ENCODE measurements around the gene TDRD9.

The TDRD9 gene

DNA sequence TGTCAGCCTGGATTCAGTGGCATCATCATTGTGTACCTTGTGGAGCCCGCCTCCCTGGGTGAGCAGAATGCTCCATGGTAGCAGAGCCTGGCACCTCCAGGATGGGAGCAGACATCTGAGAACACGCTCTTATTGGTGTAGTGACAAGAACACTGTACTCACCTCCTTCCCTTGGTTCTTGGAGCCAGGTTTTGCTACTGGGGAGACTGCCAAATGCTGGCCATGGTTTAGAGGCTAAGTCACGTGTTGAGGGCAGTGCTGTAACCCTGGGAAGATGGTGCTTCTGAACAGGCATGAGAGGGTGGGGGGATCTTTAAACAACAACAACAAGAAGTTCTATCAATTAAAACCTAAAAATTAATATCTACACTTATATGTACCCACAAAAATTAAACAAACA lies 109.6 kb downstream of the TDRD9 start:
- no peak for DNase-seq

DNA sequence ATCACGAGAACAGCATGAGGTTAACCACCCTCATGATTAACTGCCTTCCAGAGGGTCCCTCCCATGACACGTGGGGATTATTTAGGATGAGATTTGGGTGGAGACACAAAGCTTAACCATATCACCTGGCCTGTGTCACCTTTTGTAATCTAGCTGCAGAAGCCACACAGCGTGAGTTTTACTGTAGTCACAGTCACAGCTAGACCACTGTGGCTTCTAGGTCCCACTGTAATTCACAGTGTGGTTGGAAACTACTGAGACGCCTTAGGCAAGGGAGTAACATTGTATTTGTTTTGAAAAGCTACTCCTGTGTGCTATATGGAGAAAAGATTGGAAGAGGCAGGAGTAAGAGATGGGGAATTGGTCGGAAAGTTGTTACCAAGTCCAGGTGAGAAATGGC lies 111.0 kb downstream of the TDRD9 start:
- no peak for DNase-seq

DNA sequence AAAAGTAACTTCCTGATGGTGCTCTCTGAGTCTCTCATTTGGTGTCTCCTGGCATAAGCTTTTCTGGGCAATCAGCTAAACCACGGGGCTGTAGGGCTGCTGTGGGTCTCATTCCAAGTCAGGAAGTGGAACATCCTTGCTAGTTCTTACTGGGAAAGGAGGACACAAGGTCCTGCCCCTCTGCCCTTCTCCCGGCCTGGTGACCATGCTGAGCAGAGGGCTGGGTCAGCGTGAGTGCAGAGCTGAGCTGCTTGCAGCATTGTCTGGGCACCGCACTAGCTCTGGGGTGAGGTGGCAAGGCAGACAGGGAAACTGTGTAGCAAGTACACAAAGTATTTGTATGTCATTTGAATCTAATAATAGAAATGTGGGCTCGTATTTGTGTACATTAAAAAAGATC lies 112.3 kb downstream of the TDRD9 start:
- DNase-seq = no peak

DNA sequence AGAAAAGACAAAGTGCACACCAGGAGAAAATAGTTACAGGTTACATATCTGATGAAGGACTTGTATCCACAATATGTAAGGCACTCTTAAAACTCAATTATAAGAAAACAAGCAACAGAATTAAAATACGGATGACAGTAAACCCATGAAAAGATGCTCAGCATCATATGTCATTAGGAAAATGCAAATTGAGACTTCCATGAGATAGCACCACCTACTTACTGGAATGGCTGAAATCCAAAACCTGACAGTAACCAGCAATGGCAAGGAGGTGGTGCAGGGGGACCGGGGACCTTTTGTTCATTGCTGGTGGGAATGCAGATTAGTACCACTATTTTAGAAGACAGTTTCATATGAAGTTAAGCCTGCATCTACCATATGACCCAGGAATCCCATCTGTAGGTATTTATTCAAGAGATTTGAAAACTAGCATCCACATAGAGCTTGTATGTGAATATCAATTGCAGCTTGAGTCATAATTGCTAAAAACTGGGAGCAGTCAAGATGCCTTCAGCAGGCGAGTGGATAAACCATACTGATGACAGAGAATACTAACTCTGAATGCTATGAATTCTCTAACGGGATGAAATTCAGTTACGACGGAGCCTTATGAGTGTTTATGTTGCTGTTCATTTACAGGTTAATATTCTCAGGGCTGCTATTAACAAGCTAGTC lies 113.3 kb downstream of the TDRD9 start:
- no peak for DNase-seq

DNA sequence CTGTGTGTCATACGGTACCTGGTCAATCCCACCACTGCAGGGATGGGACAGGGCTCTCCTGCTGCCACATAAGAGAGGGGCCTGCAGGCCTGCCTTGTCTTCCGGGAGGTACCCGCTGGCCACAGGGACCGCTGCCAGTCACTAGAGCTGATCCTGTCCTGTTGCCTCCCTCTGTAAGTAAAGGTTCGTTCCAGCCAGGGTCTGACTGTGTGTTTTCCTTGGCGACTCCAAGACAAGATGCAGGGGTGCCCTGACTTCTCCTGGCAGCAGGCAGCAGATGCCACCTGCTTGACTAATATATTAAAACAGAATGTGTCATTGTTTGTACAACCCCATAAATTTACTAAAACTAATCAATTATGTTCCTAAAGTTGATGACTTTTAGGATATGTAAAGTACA lies 115.8 kb downstream of the TDRD9 start:
- DNase-seq = no peak

DNA sequence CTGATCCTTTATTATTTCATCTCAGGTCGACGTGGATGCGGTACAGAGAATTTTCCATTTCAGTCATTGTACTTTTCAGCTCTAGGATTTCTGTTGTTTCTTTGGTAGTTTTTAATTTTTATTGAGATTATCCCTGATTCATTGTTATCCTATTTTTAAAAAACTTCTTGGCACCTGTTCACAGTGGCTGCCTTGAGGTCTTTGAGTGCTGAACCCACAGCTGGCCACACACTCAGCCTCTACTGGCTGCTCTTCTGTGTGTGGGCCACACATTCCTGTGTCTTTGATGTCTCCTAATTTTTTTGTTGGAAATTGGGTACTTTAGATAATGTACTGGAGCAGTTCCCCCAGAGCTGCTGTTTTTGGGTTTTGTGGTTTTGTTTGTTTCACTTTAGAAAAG lies 119.5 kb downstream of the TDRD9 start:
- DNase-seq = no peak

DNA sequence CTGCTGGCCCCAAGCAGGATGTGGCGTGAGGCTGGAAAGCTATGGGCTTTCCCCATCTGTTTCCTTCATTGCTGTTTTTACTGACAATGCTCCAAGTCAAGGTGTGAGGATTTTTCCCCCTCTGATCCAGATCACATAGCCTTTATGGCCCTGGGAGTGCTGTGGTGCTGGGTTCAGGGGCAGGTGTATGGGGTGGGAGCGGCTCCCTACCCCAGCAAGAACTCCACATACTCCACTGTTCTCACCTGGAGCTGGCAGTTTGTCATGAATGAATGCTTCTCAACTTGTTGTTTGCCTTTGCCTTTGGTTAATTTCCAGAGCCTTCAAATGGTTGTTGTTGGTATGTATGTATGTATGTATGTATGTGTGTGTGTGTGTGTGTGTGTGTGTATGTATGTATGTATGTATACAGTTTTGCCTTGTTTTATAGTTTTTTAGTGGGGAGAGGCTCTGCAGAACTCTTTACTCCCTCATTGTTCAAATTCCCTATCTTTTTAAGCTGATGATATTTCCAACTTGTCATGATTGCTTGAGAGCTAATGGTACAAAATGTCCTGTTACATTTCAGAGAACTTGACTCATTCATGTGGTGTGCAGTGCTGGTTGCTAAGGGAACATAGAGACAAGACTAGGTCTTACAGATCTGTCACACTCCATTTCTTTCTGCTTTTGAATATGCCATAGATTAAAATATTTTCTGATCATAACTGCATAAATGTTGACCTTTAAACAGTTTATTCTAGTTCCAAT lies 120.7 kb downstream of the TDRD9 start:
- DNase-seq = no peak

DNA sequence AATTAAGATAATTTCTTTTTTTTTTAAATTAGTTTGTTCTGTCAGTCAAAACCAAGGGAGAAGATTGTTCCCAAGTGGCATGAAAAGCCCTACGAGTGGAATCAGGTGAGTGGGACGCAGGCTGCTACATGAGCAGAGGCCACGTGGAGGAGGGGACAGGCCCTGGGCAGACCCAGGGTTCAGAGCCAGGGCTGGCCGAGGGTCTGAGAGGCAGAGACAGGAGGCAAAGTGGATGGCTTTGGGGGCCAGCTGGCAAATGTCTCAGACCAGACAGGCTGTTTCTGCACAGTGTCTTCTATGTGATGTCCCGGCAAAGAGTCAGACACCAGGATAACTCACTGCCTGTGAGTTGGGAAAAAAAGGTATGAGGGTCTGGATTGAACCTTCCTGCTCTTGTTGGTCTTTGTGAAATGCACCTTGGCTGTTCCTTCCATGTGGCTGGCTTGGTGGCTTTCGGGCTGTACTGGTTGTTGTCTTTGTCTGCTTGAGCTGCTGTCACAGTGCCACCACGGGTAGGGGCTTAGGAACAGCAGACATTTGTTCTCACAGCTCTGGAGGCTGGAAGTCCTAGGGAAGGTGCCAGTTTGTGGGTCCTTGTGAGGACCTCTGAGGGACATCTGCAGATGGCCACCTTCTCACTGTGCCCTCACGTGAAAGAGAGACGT lies 121.5 kb downstream of the TDRD9 start:
- DNase-seq = no peak

DNA sequence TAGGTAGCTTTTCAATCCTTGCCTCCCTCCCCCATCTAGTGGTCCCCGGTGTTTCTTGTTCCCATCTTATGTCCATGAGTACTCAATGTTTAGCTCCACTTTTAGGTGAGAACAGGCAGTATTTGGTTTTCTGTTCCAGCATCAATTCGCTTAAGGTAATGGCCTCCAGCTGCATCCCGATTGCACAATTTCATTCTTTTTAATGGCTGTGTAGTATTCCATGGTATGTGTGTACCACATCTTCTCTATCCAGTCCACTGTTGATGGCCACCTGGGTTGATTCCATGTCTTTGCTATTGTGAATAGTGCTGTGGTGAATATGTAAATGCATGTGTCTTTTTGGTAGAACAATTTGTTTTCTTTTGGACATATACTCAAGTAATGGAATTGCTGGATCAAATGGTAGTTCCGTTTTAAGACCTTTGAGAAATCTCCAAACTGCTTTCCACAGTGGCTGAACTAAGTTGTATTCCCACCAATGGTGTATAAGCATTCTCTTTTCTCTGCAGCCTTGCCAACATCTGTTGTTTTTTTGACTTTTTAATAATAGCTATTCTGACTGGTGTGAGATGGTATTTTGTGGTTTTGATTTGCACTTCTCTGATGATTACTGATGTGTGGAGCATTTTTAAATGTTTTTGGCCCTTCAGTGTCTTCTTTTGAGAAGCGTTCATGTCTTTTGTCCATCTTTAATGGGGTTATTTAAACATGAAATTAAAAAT lies 123.0 kb downstream of the TDRD9 start:
- no peak for DNase-seq

DNA sequence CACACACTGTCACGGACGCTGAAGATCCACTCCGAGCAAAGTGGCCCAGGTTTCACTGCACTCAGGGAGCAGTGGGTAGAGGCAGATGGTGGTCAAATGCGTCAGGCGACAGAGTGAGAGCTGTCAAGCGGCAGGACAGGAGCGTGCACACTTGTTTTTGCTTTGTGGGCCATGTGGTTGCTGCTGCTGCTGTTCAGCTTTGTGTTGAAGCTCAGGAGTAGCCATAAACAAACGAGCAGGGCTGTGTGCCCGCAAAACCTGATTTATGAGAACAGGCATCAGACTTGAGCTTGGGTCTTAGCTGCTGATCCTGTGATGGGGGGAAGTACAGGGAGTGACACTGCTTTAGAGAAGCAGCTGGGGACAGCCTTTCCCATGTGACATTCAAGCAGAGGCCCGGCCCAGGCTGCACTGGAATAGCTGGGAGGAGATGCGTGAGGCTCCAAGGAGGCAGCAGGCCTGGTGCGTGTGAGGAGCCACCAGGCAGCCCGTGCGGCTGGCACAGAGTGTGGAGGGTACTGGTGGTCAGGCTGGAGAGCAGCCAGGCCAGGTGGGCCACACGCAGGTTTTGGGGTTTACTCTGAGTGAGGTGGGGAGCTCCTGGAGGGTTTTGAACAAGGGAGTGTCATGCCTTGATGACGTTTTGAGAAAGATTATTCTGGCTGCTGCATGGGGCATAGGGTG lies 126.1 kb downstream of the TDRD9 start:
- no peak for DNase-seq

DNA sequence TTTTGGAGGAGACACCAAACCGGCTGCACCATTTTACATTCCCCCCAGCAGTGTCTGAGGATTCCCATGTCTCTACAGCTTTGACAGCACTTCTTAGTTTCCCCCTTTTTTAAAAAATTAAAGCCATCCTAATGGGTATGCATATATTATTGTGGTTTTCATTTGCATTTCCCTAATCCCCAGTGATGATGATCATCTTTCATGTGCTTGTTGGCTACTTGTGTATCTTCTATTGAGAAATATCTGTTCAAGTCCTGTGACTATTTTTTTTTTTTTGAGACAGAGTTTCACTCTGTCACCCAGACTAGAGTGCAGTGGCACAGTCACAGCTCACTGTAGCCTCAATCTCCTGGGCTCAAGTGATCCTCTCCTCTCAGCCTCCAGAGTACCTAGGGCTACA lies 134.0 kb downstream of the TDRD9 start:
- no peak for DNase-seq

DNA sequence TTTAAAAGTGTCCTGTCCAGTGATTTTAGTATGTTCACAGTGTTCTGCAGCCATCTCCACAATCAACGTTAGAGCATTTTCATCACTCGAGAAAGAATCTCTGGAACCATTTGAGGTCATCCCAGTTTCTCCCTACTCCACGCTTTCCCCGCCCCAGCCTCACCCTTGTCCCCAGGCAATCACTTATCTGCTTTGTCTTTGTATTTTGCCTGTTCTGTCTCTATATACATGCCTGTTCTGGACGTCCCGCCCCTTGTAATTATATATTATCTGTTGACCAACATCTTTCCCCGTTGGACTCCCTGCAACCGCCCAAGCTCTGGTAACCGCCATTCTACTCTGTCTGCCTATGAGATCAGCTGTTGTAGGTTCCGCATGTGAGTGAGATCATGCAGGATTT lies 135.7 kb downstream of the TDRD9 start:
- DNase-seq = no peak

DNA sequence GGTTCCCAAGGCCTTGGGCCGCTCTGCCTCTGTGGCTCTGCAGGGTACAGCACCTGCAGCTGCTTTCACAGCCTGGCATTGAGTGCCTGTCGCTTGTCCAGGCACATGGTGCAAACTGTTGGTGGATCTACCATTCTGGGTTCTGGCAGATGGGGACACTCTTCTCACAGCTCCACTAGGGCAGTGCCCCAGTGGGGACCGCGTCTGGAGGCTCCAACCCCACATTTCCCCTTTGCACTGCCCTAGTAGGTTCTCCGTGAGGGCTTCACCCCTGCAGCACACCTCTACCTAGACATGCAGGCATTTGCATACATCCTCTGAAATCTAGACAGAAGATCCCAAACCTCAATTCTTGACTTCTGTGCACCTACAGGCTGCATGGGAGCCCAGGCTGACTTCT lies 138.0 kb downstream of the TDRD9 start:
- no peak for DNase-seq

DNA sequence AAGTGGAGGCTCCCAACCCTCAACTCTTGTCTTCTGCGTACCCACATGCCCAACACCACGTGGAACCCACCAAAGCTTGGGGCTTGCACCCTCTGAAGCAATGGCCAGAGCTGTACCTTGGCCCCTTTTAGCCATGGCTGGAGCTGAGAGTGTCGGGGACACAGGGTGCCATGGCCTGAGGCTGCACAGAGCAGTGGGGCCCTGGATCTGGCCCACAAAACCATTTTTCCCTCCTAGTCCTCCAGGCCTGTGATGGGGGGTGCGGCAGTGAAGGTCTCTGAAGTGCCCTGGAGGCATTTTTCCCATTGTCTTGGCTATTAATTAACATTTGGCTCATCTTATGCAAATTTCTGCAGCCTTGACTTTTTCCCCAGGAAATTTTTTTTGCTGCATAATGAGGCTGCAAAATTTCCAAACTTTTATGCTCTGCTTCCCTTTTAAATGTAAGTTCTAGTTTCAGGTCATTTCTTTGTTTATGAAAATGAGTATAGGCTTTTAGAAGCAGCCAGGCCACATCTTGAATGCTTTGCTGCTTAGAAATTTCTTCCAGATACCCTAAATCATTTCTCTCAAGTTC lies 138.6 kb downstream of the TDRD9 start:
- DNase-seq = no peak

DNA sequence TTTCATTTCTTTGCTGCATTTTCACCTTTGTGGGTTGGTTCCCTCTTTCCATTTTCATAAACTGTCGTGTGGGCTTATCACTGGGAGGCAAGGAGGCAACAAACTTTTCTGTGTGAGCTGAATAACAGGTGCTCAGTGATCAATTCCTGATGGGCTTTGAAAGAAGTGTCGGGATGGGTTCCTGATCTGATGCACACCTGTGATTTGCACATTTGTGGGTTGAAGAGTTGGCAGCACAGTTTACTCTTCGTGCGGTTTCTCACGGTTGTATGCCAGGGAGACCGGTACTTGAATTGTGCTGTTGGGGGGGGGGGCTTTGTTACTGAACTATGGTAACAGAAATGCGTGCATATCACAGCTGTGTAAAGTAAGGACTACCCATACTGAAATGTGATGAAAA lies 141.3 kb downstream of the TDRD9 start:
- no peak for DNase-seq

DNA sequence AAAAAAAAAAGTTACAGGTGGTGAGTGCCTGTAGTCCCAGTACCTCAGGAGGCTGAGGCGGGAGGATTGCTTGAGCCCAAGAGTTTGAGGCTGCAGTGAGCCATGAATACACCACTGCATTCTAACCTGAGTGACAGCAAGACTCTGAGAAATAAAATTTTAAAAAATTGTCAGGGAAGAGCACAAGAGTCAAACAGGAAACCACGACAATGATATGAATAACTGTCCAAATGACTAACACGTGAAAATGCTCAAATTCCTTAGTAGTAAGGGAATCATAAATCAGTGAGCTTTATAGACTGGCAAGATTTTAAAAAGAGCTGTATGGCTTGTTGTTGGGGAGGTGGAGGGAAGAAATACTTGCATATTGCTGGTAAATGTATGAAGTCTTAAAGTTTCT lies 144.3 kb downstream of the TDRD9 start:
- DNase-seq = no peak

DNA sequence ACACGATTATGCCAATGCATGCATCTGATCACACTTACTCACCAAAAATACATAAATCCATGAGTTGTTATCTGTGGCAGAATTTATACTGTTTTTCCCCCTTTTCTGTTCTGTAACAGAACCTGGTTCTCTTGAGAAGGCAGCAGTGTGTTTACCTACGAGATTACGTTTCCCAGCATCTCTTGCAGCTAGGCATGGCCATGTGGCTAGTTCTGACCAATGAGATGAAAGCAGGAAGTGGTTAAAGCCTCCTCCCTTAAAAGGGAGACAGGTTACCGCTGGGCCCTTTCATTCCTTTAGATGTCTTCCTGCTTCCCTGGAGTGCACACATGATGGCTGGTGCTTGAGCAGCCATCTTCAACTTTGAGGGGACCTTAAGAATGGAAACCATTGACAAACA lies 145.5 kb downstream of the TDRD9 start:
- no peak for DNase-seq

DNA sequence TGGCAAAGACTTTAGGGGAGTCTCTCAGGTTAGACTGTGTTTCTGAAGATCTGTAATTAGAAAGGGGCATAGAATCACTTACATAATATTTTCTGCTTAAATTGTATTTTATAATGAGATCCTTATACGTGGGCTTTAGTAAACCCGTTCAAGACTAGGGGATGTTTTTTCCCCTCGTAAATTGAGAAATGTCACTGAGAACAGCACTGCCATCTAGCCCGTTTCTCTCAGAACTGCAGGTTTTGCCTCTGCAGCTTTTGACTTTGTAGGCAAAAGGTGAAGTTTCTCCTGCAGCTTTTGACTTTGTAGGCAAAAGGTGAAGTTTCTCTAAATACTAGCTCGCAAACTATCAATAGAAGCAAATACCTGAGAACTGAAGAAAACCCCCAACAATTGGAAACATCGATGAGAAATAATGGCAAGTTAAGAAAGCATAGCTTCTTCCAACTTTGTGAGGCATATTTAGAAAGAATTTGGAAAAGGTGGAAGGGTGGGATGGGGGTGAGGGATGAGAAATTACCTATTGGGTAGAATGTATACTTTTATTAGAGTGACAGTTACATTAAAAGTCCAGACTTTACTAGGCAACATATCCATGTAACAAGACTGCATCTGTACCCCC lies 147.4 kb downstream of the TDRD9 start:
- DNase-seq = no peak

DNA sequence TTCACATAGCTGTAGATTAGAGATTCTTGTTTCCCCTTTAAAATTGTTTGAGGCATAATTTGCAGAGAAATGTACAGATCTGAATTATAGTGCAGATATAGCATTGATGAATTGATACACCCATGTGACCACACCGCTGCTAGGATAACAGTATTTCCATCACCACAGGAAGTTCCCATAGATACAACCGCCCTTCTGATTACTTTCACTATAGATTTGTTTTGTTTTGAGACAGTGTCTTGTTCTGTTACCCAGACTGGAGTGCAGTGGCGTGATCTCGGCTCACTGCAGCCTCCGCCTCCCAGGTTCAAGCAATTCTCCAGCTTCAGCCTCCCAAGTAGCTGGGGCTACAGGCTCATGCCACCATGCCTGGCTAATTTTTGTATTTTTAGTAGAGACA lies 148.5 kb downstream of the TDRD9 start:
- no peak for DNase-seq

DNA sequence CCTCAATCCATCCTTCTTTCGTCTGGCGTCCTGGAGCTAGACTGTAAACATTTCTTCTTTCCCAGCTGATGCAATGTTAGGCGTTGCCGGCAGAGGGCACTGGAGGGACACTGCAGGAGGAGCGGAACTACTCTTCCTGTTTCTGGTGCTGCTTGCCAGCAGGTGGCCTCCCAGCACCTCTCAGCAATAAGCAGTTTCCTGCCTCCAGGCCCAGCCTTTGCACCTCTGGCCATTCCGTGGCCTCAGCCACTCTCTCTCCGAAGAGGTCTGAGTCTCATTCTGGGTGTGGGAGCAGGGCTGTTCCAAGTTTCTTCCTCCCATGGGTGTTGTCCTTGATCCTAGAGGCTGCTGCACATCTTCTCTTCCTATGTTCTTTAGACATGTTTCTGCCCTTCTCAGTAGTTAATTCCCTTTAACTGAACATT lies 149.8 kb downstream of the TDRD9 start:
- peak; percentile 75 for DNase-seq

DNA sequence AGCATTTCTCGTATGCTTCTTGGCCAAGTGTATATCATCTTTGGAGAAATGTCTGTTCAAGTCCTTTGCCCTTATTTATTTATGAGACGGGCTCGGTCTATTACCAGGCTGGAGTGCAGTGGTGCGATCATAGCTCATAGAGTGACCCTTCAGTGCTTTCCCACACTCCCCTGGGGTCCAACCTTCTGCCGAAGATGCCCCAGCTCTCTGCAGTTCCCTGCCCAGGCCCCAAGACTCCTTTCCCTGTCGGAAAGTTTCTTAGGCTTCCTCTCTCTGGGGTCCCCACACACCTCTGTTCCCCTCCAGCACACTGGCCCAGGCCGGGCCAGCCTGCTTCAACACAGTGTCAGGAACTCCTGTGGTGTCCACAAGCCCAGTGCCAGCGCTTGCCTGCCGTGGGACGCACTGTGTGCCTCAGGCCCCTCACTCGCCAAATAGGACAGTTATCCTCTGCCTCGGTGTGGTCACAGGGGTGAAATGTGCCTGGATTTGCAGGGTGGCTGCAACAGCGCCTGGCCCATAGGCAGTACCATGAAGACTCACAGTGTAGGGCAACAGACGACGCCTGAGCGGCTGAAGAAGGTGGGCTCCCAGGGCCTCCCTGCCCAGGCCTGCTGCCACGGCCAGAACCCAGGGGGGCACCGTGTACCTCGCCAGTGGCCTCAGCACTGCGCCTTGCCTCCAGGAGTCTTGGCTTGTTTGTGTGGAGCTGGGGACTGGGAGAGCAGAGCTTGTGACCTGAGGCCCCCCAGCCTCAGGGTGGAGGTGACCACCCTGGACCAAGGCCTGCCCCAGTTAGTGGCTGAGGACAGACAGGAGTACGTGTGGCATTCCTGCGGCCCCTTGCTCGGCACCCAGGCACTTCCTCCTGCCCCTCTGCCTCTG lies 152.4 kb downstream of the TDRD9 start:
- DNase-seq = no peak
